Activated naive CD4-positive, alpha-beta T cell (primary cell): ENCODE measurements around the gene NCOA3.

Experiments
- DNase-seq, 4 experiments: peaks; one replicate each; lab custom pipeline; 2025; lab: John Stamatoyannopoulos, UW

Gene NCOA3

GRCh38 chr20:47665221-47665991 lies 163.7 kb downstream of the NCOA3 start:
- DNase-seq = no peak

- DNase-seq = no peak
These were observed 164.6 kb downstream of the NCOA3 start for GRCh38 chr20:47666304-47666703.

GRCh38 chr20:47667086-47667485 lies 165.4 kb downstream of the NCOA3 start:
- DNase-seq = no peak

DNA sequence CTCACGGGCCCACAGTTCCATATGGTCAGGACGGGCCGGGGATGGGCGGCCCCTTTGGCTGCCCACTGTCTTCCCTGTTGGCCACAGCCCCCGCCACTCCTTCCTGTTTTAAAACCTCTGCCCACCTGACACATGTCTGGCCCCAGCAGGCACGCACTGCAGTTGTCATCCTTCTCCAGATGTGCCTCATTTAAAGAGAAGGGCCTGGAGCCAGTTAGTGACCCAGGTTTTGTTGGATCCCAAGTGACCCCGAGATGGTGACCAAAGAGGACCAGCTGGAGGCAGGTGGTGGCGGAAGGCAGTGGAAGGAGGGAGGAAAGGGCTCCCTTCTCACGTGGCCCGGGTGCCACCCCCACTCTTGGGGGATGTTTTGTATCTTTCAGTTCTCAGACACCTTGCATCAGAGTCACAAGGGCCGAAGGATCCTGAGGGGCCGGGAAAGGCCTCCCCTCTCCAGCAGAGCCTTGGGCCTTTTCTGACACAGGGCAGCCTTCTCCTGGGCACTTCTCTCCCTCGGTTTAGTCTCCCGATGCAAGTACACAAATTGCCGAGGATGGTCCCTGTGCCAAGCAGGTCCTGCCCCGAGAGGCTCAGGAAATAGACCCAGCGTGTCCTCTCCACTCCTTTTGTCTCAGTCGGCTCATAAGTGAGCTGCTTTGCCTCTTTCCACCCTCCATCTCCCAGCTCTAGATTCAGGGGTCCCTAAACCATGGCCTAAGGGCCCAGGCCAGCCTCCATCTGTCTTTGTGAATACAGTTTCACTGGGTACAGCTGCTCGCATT lies 166.0 kb downstream of the NCOA3 start:
- DNase-seq = no peak

- no peak for DNase-seq
These were observed 166.8 kb downstream of the NCOA3 start for GRCh38 chr20:47668313-47669151.

- no peak for DNase-seq
These were observed 167.4 kb downstream of the NCOA3 start for GRCh38 chr20:47669152-47669425.

GRCh38 chr20:47669489-47669888 lies 167.8 kb downstream of the NCOA3 start:
- DNase-seq = no peak

- no peak for DNase-seq
These were observed 168.5 kb downstream of the NCOA3 start for GRCh38 chr20:47669927-47670890.

GRCh38 chr20:47670913-47671312 lies 169.2 kb downstream of the NCOA3 start:
- DNase-seq = no peak

DNA sequence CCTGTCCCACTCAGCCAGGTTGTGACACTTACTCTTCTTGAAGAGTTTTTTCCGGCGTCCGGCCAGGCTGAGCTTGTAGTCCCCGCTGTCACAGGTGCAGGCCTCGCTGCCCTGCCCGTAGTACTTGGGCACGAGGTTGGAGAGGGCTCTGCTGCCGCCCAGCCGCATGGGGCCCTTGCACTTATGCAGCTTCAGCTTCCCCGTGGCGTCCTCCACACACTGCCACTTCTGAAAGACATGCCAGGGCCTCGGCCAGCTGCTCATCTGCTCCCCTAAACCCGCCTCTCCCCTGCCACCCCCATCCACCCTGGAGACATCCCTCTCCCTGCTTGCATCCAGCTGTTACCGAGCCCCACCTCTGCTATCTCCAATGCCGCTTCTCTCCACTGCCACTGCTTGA lies 170.5 kb downstream of the NCOA3 start:
- DNase-seq = no peak

- DNase-seq = no peak
These were observed 171.4 kb downstream of the NCOA3 start for GRCh38 chr20:47672886-47673670.

DNA sequence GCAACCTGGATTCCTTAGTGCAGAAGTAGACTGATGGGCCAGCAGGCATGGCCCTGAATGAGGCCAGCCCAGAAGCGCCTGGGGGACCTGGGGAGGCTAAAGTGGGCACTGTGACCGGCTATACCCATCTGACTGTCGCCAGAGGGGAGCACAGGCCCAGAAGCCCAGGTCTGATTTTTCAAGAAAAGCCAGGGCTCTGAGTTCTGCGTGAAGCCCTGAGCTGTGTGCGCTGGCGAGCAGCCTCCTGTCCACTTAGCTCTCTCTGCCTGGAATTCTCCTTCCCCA lies 171.9 kb downstream of the NCOA3 start:
- DNase-seq = no peak

DNA sequence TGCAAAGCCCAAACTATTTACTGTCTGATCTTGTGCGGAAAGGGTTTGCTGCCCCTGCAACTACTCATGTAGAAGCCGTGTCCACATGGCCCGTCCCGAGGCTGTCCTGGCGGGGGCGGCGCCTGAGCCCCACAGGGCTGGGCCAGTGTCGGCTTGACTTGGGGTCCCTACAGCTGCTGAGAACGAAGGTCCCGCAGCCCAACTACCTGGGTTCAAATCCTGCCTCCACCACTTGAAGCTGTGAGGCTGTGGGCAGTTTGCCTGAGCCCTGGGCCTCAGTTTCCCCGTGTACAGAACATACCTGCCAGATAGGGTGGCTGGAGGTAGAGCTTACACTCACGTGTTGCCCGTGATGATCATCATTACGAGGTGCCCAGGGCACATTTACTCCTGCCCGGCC lies 172.5 kb downstream of the NCOA3 start:
- no peak for DNase-seq

DNA sequence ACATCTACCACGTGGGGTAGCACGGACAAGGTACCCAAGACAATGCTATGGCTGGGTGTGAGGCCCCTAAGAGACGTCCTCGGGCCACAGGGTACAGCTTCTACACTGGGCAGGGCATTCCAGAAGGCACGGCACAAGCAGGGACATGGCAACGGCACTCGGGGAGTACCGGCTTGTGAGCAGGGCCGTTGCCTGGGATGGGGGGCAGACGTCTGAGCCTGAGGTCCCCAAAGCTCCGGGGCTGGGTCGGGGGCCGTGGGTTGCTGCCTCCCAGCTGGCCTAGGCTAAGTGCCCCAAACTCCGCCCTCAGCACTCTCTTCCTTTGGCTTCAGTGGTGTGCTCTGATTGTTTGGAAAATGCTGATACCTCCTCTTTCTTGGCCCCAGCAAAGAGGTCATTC lies 173.0 kb downstream of the NCOA3 start:
- no peak for DNase-seq

DNA sequence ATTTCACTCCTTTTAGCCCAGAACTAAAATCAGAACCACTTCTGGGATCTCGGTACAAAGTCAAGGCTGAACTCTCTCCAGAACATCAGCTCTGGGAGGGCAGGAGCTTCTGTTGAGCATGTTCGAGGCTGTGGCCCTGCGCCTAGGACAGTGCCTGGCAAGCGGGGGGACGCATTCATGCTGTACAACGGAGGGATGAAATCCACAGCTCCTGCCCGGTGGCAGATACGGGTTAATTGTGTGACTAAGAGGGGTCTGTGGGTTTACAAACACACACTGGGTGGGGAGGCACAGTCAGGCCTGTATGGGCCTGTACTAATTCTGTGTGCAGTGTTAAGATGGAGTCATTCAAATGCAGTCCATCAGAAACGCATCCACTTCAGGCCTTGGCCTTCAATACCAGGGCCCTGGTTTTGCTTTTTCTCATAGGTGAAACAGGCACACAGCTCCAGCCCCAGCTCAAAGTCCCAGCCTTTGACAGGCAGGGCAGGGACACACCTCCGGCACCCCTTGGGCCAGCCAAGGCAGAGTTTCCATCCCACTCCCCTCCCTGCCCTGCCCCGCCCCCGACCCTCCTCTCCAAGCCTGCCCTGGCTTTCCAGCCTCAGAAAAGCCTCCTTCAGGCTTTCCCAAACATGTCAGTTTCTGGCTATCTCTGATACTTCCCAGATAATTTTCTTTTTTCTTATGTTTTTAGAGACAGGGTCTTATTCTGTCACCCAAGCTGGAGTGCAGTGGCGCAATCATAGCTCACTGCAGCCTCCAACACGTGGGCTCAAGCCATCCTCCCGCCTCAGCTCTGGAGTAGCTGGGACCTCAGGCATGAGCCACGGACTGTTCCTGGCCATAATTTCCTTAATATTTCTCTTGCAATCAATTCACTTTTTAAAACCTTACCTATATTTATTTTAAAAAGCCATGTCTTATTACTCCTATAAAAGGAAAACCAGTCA lies 173.8 kb downstream of the NCOA3 start:
- DNase-seq = no peak

- no peak for DNase-seq
These were observed 174.6 kb downstream of the NCOA3 start for GRCh38 chr20:47676219-47676721.

DNA sequence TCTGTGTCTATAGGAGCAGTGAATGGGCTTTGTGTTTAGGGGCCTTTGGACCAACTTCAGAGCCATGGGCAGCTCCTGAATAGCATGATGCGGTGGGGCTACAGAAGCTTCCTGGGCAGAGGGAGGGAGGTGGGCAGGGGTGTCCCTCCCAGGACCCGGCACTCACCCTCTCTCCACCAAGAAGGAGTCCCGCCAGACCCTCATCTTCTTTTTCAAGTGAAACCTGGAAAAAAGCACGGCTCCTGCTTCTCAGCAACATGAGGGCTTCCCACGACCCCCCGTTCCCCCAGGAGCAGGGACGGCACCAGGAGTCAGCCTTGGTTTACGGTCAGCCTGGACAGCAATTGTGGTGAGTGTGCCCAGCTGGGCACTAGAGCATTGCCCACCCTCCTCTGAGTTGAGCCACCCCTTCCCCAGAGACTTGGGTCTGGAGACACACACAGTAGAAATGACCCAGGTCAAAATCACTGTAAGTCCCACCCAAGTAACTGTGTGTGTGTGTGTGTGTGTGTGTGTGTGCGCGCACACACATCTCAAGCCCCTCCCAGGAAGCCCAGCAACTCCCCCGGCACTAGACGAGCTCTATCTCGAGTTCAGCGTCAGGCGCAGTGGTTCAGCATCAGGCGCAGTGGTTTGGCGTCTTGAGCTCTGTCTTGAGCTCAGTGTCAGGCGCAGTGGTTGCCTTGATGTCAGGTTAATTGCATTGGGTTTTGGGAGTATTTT lies 175.4 kb downstream of the NCOA3 start:
- DNase-seq = no peak

DNA sequence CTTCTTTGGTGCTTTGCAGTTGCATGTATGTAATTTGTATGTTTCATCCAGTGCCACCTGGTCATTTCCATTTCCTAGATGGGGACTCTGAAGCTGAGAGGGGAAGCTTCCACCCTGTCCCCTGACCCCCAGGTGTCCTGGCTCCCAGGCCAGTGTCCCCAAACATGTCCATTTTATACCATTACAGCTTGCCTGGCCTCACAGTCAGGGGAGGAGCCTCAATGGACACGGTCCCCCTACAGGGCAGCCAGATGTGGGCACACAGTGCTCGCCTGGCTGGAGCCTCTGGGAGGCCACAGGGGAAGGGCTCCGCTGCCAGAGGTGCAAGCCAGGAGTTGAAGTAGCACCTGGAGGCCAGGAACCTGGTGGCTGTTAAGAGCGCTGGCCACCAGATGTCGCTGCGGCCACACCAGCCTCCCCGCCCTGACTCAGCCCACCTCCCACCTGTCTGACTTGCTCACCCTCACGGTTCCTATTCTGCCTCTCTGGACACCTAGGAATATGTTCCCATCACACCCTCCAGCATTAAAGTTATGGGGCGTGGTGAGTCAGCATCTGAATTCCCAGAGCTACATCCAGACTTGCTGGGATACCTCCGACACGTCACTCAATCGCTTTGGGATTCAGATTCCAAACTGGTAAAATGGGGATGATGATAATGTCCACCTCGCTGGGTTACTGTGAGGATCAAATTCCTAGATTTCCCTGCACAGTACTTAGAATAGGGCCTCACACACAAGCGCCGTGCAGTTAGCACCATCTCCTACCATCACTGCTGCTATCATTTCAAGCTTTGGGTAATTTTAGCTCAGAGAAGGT lies 176.2 kb downstream of the NCOA3 start:
- peak in 3 of 4 experiments; percentile 19 to 41 (median 19) for DNase-seq
